ENCODE results near the gene LSM12. TPM values are rescaled to one million over a fixed set of nuclear protein-coding genes. Genes with fewer than 3 reads are reported as not detected.

LSM12 gene
- total and polyA plus RNA-seq, 2 donors (not counting 3 experiments of a cell fraction or from before 2014, with no cell fraction given): 36.5 to 68.9 TPM

DNA sequence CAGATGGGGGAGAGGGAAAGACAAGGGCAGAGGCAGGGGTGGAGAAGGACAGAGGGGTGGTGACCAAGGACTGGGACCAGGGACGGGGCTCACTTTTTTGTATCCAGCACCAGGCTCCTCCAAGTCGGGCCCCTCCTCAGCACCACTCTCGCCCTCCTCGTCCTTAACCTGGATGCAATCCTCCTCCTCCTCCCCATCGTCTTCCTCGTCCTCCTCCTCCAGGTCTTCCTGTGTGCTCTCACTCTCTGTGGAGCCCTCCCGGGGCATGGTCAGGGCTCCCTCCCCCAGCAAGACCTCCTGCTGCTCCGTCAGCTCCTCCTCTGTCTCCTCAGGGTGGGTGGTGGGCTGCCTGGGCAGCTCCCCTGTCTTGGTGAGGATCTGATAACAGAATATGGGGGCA is 20.8 kb upstream of the LSM12 start:
- DNase-seq (ENCODE audit: low read depth, low spot score): no peak
- Histone ChIP-seq H3K9me3 (replicated peaks; ENCODE audit: control insufficient read depth, insufficient read depth, low read length) (no peaks in the 10 kb centered on the region), H3K4me1 (ENCODE audit: control insufficient read depth, extremely low read depth, insufficient read depth, low read length) (peaks cover 6% of the 10 kb centered on the region), H3K4me2 (ENCODE audit: insufficient read depth, low read length) (no peak overlapping the region), H3K27me3 (ENCODE audit: control insufficient read depth in 2 of 2, insufficient read depth in 2 of 2, low read length in 2 of 2) (no peaks in the 10 kb centered on the region), H3K4me3 (replicated peaks in 1 of 3; ENCODE audit: insufficient read depth in 1 of 3, low read depth in 1 of 3, low read length in 3 of 3) (no peak overlapping the region), H3K79me2 (ENCODE audit: control insufficient read depth, insufficient read depth, low read length) (no peaks in the 10 kb centered on the region), H3K36me3 (ENCODE audit: control insufficient read depth in 2 of 2, extremely low read depth in 1 of 2, insufficient read depth in 2 of 2, low read length in 2 of 2) (peaks cover 3 to 23% of the 10 kb centered on the region in 2 experiments), H2AFZ (ENCODE audit: low read depth, low read length) (no peak overlapping the region), H3K9me1 (replicated peaks; ENCODE audit: control insufficient read depth, extremely low read depth, insufficient read depth, low read length) (no peaks in the 10 kb centered on the region), H3K9ac (replicated peaks; ENCODE audit: extremely low read depth, insufficient read depth, low read length) (no peak overlapping the region), H3K27ac (ENCODE audit: insufficient read depth, low read depth, low read length) (no peak overlapping the region), H4K20me1 (replicated peaks; ENCODE audit: control insufficient read depth, extremely low read depth, insufficient read depth, low read length) (no peaks in the 10 kb centered on the region)
- intact Hi-C loops (cut with micrococcal nuclease) (no loop called here), dilution Hi-C loops (cut with MboI; ENCODE audit: extremely low pct_ligation_motif_present, low sequenced_read_pairs) (no loop called here)
- ChIA-PET CTCF (interaction anchor here (0.6 to 3.0 kb wide), 10 partner anchors 9 to 177 kb away, joined by 3 to 18 read pairs (median 3); partner anchors contain the start of genes G6PC3 and HDAC5), POLR2A (no interaction called here)
- FAIRE-seq: no peak
- no TSS peak for BruUV-seq (replicated peaks)
- TF ChIP-seq POLR2AphosphoS5 (IDR thresholded peaks at IDR 0.05; ENCODE audit: insufficient read depth, low read depth, low read length) (no peak), JUN (IDR thresholded peaks at IDR 0.05; ENCODE audit: borderline replicate concordance, insufficient read depth, insufficient read length, low read depth) (no peak), GATA2 (IDR thresholded peaks at IDR 0.05; ENCODE audit: insufficient read depth, insufficient read length, low read depth, low read length) (no peak), EZH2 (IDR thresholded peaks at IDR 0.05; ENCODE audit: borderline replicate concordance, low read depth, low read length, severe bottlenecking) (no peak), POLR2A (IDR thresholded peaks at IDR 0.05; ENCODE audit: low read depth, low read length) (no peak), FOS (IDR thresholded peaks at IDR 0.05; ENCODE audit: borderline replicate concordance, insufficient read depth, low read length) (no peak), MYC (IDR thresholded peaks at IDR 0.05; ENCODE audit: low read depth, low read length) (no peak)
- TF ChIP-seq, protein P1, sequence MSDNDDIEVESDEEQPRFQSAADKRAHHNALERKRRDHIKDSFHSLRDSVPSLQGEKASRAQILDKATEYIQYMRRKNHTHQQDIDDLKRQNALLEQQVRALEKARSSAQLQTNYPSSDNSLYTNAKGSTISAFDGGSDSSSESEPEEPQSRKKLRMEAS (IDR thresholded peaks at IDR 0.05; ENCODE audit: insufficient read depth, insufficient read length): no peak
- TF ChIP-seq, protein P2, sequence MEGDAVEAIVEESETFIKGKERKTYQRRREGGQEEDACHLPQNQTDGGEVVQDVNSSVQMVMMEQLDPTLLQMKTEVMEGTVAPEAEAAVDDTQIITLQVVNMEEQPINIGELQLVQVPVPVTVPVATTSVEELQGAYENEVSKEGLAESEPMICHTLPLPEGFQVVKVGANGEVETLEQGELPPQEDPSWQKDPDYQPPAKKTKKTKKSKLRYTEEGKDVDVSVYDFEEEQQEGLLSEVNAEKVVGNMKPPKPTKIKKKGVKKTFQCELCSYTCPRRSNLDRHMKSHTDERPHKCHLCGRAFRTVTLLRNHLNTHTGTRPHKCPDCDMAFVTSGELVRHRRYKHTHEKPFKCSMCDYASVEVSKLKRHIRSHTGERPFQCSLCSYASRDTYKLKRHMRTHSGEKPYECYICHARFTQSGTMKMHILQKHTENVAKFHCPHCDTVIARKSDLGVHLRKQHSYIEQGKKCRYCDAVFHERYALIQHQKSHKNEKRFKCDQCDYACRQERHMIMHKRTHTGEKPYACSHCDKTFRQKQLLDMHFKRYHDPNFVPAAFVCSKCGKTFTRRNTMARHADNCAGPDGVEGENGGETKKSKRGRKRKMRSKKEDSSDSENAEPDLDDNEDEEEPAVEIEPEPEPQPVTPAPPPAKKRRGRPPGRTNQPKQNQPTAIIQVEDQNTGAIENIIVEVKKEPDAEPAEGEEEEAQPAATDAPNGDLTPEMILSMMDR (IDR thresholded peaks at IDR 0.05; ENCODE audit: extremely low read depth in 1 of 2, insufficient read depth in 1 of 2, low read depth in 1 of 2, low read length in 2 of 2): no peak
